GM12865 (cell line): ENCODE measurements around the gene RAMAC.

Source experiments
- DNase-seq: peaks from one replicate; pipeline ENCODE4 v3.0.0; 2010; ENCODE audit warnings: low read depth
- H3K4me3 ChIP-seq: 2 replicates; pipeline ENCODE4 v1.5.1; 2011; ENCODE audit warnings: mild to moderate bottlenecking, low read depth, low read length, control low read depth
- CTCF ChIP-seq: IDR thresholded peaks from 2 replicates; pipeline ENCODE4 v1.5.1; 2011; ENCODE audit warnings: low read length, control low read depth, low read depth, inconsistent platforms; ENCODE audit not compliant: insufficient read depth; ENCODE audit errors: missing control alignments

Gene RAMAC

DNA sequence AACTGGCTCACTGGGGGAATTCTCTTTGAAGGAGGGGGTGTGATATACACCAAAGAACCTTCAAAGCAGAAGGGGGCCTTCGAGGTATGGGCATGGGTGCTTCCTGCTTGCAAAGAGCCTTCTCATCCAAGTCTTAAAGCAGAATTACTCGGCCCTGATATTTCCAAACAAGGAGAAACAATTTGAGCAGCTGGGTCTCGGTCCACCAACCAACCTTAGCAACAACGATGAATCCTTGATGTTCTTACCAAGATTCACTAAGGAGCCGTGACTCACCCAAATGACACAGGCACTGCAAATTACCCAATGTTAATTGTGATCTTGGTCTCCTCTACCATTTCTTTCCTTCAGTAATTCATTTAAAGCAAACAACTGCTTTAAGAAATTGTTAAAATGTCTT, 41.2 kb upstream of the RAMAC start:
- no peak for TF ChIP-seq CTCF
- DNase-seq: no peak

DNA sequence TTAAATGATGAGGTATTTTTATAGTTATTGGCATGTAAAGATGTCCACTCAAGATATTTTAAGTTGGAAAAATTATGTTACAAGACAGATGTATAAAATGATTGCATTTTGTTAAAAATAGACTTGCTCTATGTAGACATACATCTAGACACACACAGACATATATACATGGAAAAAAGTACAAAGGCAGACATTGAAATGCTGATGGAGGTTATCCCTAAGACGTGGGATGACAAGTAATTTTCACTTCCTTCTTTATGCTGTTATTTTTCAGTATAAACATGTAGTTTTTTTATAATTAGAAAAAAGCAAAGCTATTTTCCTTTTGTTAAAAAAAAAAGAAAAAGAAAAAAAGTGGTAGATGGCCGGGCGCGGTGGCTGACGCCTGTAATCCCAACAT, 40.7 kb upstream of the RAMAC start:
- DNase-seq: no peak
- no peak overlapping the region for H3K4me3 ChIP-seq
- TF ChIP-seq CTCF: no peak

More for the DNA sequence above, 41.2 kb upstream of the RAMAC start:
- no peak overlapping the region for H3K4me3 ChIP-seq

DNA sequence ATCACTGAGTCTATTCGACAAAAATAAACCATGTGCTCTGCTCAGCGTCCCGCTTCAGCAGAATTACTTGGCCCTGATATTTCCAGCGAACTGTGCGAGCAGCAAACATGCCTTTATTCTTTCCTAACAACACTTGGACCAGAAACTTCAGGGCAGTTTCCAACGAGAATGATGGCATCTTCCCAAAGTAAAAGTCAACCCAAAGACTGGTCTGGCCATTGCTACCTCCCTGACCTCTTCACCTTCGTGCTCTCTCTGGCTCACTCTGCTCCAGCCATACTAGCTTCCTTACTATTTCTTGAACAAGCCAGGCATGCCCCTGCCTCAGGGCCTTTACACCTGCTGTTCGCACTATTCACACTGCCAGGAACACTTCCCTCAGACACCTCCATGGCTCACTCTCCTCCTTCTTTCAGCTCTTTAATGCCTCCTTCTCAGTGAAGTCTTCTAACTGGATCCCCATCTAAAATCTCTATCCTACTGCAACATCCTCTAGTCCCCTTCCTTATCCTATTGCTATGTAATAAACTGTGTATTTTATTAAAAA, 39.8 kb upstream of the RAMAC start:
- no peak for TF ChIP-seq CTCF
- DNase-seq: no peak
- H3K4me3 ChIP-seq: no peak overlapping the region

- no peak for DNase-seq
- H3K4me3 ChIP-seq: no peak overlapping the region
- no peak for TF ChIP-seq CTCF
These were observed 35.7 kb upstream of the RAMAC start for GRCh38 chr15:82950295-82950694.

- peak; percentile 47 for DNase-seq
- no peak overlapping the region for H3K4me3 ChIP-seq
- TF ChIP-seq CTCF: no peak
These were observed 35.2 kb upstream of the RAMAC start for GRCh38 chr15:82950746-82951370.

DNA sequence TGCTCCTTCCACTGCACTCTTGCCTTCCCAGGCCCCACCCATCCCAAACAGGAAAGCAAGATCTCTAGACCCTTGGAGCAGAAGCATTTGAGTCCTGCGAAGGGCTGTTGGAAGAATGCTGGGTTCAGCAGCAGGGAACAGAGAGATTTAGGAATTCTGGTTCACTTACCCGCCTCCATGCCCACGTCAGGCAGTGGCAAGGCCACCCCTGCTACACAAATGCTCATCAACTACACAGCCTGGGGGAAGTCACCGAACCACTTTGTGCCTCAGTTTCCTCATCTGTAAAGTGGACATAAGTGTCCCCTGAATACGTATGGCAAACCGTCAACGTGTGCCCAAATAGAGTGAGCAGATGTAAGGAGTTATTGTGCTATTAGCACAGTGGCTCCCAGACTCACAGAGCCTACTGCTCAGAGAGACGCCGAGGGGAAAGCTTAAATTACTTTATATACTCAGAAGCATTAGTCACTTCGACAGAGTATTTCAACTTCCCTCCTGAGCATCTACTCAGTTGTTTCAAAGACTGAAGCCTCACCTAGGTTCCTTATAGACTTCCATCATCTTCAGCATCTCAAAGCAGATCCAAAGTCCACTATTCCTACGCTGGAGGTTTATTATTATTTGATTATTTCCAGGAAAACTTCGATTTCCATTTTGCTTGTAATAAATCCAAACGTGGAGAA, 34.4 kb upstream of the RAMAC start:
- no peak for DNase-seq
- no peak for TF ChIP-seq CTCF
- no peak overlapping the region for H3K4me3 ChIP-seq
